Stimulated activated CD8-positive, alpha-beta memory T cell treated with anti-CD3 and anti-CD28 coated beads, Interleukin-7, amount 100 ng/mL, for 24 hours (primary cell): ENCODE results near the gene UBE2I.
"Not testable (repeated sequence)": the region's sequence is repeated elsewhere in the genome, so short reads cannot be mapped to it uniquely, and the experiment has no call there.

ENCODE experiments used
- DNase-seq: peaks from one replicate; pipeline ENCODE4 v3.0.0-alpha.2; 2020; ENCODE audit warnings: low read depth

Gene UBE2I

GRCh38 chr16:1277617-1278282 is 31.7 kb upstream of the UBE2I start:
- no peak for DNase-seq

- DNase-seq = no peak
Observed at GRCh38 chr16:1278477-1278876, 31.0 kb upstream of the UBE2I start.

GRCh38 chr16:1279081-1279944 is 30.1 kb upstream of the UBE2I start:
- no peak for DNase-seq

GRCh38 chr16:1279945-1280589 is 29.4 kb upstream of the UBE2I start:
- no peak for DNase-seq

GRCh38 chr16:1280783-1281182 is 28.7 kb upstream of the UBE2I start:
- no peak for DNase-seq

- no peak for DNase-seq
Observed at GRCh38 chr16:1281517-1281916, 27.9 kb upstream of the UBE2I start.

GRCh38 chr16:1282324-1282973 is 27.0 kb upstream of the UBE2I start:
- DNase-seq = no peak

GRCh38 chr16:1283296-1283695 is 26.1 kb upstream of the UBE2I start:
- no peak for DNase-seq

GRCh38 chr16:1283996-1284616 is 25.3 kb upstream of the UBE2I start:
- no peak for DNase-seq

GRCh38 chr16:1285669-1286512 is 23.5 kb upstream of the UBE2I start:
- DNase-seq = no peak

GRCh38 chr16:1286513-1287094 is 22.8 kb upstream of the UBE2I start:
- DNase-seq = no peak

- no peak for DNase-seq
Observed at GRCh38 chr16:1287982-1288670, 21.3 kb upstream of the UBE2I start.

- DNase-seq = no peak
Observed at GRCh38 chr16:1288813-1289476, 20.5 kb upstream of the UBE2I start.

- DNase-seq = no peak
Observed at GRCh38 chr16:1289477-1289866, 20.0 kb upstream of the UBE2I start.

- DNase-seq = no peak
Observed at GRCh38 chr16:1290063-1290501, 19.4 kb upstream of the UBE2I start.

GRCh38 chr16:1290860-1291575 is 18.4 kb upstream of the UBE2I start:
- no peak for DNase-seq

- DNase-seq = no peak
Observed at GRCh38 chr16:1291576-1291974, 17.9 kb upstream of the UBE2I start.

GRCh38 chr16:1292208-1292607 is 17.2 kb upstream of the UBE2I start:
- not testable (repeated sequence) for DNase-seq

GRCh38 chr16:1292808-1293207 is 16.6 kb upstream of the UBE2I start:
- DNase-seq = not testable (repeated sequence)
